ENCODE results near the gene CEP104. TPM values are rescaled to one million over a fixed set of nuclear protein-coding genes. Genes with fewer than 3 reads are reported as not detected.

Gene CEP104
- polyA plus RNA-seq, 1 donor (not counting 4 experiments of a cell fraction or from before 2014, with no cell fraction given): 35.7 TPM

GRCh38 chr1:3817138-3817740 is 39.8 kb downstream of the CEP104 start:
- H3K79me2 ChIP-seq (ENCODE audit: control insufficient read depth, insufficient read depth, low read length): no peaks in the 10 kb centered on the region
- H3K36me3 ChIP-seq (ENCODE audit: control insufficient read depth in 2 of 2, extremely low read depth in 1 of 2, insufficient read depth in 2 of 2, low read length in 2 of 2): peaks cover 3 to 13% of the 10 kb centered on the region in 2 experiments
- H3K9ac ChIP-seq (ENCODE audit: control insufficient read depth, extremely low read depth, insufficient read depth, low read length): no peak overlapping the region
- H3K4me2 ChIP-seq (ENCODE audit: control insufficient read depth, extremely low read depth, insufficient read depth, low read depth, low read length): no peak overlapping the region
- no peak overlapping the region for H3K27ac ChIP-seq (ENCODE audit: control insufficient read depth, insufficient read depth, low read length)
- dilution Hi-C loops (cut with MboI; ENCODE audit: extremely low pct_ligation_motif_present, low sequenced_read_pairs): no loop called here
- no peaks in the 10 kb centered on the region for H3K9me3 ChIP-seq (ENCODE audit: control insufficient read depth, low read depth, low read length)
- H2AFZ ChIP-seq (ENCODE audit: control insufficient read depth, low read length): no peak overlapping the region
- DNase-seq (ENCODE audit: low read depth, low spot score): no peak
- no peak overlapping the region for H3K4me3 ChIP-seq (ENCODE audit: control insufficient read depth in 2 of 3, extremely low read depth in 1 of 3, insufficient read depth in 2 of 3, low read depth in 1 of 3, low read length in 3 of 3)
- no peaks in the 10 kb centered on the region for H4K20me1 ChIP-seq (ENCODE audit: control insufficient read depth, extremely low read depth, insufficient read depth, low read length)
- H3K4me1 ChIP-seq (ENCODE audit: control insufficient read depth, extremely low read depth, insufficient read depth, low read length): peaks cover 12% of the 10 kb centered on the region
- TF ChIP-seq CTCF (optimal IDR thresholded peaks at IDR 0.05 in 1 of 3, IDR thresholded peaks at IDR 0.05 in 1 of 3, conservative IDR thresholded peaks at IDR 0.05 in 1 of 3; ENCODE audit: extremely low read depth in 1 of 3, insufficient read depth in 2 of 3, low read length in 3 of 3): no peak
- no peak for TF ChIP-seq EZH2 (IDR thresholded peaks at IDR 0.05; ENCODE audit: low read length)
- no peaks in the 10 kb centered on the region for H3K27me3 ChIP-seq (ENCODE audit: control insufficient read depth, extremely low read depth, insufficient read depth, low read length)
- no peaks in the 10 kb centered on the region for H3K9me1 ChIP-seq (ENCODE audit: control insufficient read depth, extremely low read depth, insufficient read depth, low read length)
- no peak for FAIRE-seq

- DNase-seq (ENCODE audit: low read depth, low spot score): no peak
- Histone ChIP-seq H3K27ac (ENCODE audit: control insufficient read depth, insufficient read depth, low read length) (no peak overlapping the region), H3K4me2 (ENCODE audit: control insufficient read depth, extremely low read depth, insufficient read depth, low read depth, low read length) (no peak overlapping the region), H2AFZ (ENCODE audit: control insufficient read depth, low read length) (no peak overlapping the region), H3K9ac (ENCODE audit: control insufficient read depth, extremely low read depth, insufficient read depth, low read length) (no peak overlapping the region), H3K36me3 (ENCODE audit: control insufficient read depth in 2 of 2, extremely low read depth in 1 of 2, insufficient read depth in 2 of 2, low read length in 2 of 2) (peaks cover 0 to 7% of the 10 kb centered on the region in 2 experiments), H3K9me1 (ENCODE audit: control insufficient read depth, extremely low read depth, insufficient read depth, low read length) (no peaks in the 10 kb centered on the region), H4K20me1 (ENCODE audit: control insufficient read depth, extremely low read depth, insufficient read depth, low read length) (no peaks in the 10 kb centered on the region), H3K4me3 (ENCODE audit: control insufficient read depth in 2 of 3, extremely low read depth in 1 of 3, insufficient read depth in 2 of 3, low read depth in 1 of 3, low read length in 3 of 3) (no peak overlapping the region), H3K27me3 (ENCODE audit: control insufficient read depth, extremely low read depth, insufficient read depth, low read length) (no peaks in the 10 kb centered on the region), H3K4me1 (ENCODE audit: control insufficient read depth, extremely low read depth, insufficient read depth, low read length) (peaks cover 12% of the 10 kb centered on the region), H3K9me3 (ENCODE audit: control insufficient read depth, low read depth, low read length) (no peaks in the 10 kb centered on the region), H3K79me2 (ENCODE audit: control insufficient read depth, insufficient read depth, low read length) (no peaks in the 10 kb centered on the region)
- FAIRE-seq: no peak
- TF ChIP-seq CTCF (optimal IDR thresholded peaks at IDR 0.05 in 1 of 3, IDR thresholded peaks at IDR 0.05 in 1 of 3, conservative IDR thresholded peaks at IDR 0.05 in 1 of 3; ENCODE audit: extremely low read depth in 1 of 3, insufficient read depth in 2 of 3, low read length in 3 of 3) (no peak), EZH2 (IDR thresholded peaks at IDR 0.05; ENCODE audit: low read length) (no peak)
- dilution Hi-C loops (cut with MboI; ENCODE audit: extremely low pct_ligation_motif_present, low sequenced_read_pairs): no loop called here
Observed at GRCh38 chr1:3816331-3817137, 40.5 kb downstream of the CEP104 start.

Data from keratinocyte (primary cell).